GM20431 (cell line): ENCODE results near the gene E2F8.

ENCODE experiments used
- in situ Hi-C: fragments of 300-500 bp; cut with MseI, MboI; formaldehyde crosslinking; loops from one replicate; pipeline ENCODE4 v1.15.0; 2020; ENCODE audit warnings: low sequenced_read_pairs; ENCODE audit not compliant: unreplicated experiment

E2F8 gene

DNA sequence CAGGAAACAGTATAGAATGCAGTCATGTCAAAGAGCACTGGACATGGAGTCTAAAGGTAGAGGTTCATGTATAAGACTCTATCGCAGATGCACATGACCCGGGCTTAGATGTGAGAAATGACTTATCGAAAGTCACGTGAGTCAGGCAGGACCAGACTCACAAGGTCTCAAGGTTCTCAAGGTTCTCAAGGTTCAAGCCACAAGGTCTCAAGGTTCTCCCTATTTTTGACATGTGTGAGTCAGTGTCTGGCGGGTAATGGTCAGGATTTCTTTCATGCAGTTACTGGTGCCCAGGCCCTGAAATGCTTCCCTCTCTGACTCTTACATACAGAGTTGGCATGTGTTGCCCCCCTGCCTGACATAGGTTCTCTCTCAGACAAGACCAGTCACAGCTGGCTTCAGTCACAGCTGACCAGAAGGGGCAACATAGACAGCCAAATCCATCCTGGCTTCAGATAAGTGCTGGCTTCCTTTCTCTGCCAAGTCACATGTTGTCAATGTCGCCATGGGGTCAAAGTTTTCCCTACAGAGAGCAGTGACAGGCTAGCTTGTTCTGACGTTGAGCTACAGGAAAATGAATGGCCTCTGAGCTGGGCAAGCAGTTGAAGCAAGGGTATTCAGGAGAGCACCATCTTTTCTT is 49.1 kb downstream of the E2F8 start:
- in situ Hi-C loops = no loop called here

DNA sequence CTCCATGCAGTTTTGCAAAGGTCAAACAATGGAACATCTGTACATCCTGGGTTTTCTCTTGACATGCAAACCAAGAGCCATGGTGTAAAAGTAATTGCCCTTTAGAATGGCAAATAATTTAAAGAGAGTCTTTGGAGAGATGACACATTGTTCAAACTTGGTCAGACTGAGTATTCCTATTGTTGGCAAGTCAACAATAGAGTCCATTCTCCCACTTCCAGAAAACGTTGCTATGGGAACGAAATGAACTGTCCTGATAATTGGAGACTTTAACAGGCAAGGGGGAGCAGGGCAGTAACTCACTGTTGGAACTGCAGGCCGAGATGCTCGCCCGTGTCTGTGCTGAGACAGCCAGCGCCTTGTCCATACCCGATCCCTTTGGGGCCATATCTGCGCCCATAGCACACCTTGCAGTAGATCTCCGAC is 52.9 kb downstream of the E2F8 start:
- in situ Hi-C loops = no loop called here

DNA sequence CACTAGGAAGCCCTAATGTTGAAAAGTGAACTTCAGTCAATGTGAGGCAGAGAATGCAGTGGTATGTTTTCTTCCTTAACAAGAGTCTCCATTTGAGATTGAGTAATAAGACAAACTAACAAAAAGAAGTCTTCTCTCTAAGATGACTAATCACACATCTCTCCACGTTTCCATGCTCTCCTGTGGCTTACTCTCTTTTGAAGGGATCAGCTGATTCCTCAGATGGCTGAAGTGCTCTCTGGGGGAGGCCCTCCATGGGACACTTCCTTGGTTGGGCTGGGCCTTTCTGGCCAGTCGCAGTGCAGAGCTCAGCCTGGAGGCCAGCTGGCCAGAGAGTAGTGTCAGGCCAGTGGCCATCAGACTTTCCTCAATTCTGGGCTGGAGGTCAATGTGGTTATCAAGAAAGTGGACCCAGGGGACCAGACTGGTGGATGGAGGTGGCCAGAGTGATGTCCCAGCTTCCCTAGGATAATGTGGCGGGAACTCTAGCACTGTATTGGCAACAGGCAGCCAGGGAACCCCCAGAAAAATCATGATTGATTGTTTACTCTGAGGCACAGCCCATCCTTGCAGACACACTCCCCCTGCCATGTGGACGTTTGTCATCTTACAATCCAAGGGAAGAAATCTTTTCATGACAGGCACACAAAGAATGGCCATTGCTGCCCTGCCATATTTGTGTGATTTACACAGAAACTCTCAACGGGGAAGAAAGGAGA is 53.5 kb downstream of the E2F8 start:
- in situ Hi-C loops = no loop called here

DNA sequence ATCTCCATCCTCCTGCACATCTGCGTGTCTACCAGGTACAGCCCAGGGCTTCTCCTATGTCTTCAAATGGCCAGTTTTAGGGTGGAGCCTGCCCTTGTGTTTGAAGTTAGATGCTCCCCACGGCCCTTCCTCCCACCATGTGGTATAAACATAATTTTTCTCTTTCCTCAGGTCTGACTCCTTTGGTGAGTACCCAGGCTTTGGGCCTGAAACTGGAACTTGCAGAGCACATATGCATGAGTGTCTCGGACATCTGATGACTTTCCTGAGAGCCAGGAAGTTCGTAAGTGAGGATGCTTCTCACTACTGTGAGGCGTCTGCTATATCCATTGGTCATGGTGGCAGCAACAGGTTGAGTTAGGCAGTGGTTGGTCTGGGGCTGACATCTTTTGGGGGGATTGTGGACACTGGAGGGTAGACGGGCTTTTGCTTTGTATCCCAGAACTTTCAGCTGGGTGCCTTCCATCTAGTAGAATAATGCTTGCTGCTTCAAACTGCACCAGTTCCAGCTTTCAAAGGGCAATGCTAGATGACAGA is 55.2 kb downstream of the E2F8 start:
- in situ Hi-C loops = no loop called here

DNA sequence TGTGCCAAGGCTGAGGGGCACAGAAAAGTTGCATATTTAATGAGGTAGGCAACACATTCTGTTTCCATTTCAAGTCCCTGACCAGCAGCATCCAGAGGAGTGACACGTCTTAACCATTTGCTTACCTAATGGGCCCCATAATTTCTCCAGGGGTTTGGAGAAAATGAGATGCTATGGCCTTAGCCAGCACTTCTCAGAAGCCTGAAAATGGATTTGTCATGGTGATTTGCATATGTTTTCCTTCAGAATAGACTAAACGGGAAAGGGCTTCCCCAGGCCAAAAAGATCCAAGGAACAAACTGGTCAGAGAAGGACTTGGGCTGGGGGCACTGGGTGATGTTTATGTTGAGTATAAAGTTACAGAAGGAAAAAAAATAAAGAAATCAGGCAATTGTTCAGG is 55.7 kb downstream of the E2F8 start:
- in situ Hi-C loops = no loop called here

DNA sequence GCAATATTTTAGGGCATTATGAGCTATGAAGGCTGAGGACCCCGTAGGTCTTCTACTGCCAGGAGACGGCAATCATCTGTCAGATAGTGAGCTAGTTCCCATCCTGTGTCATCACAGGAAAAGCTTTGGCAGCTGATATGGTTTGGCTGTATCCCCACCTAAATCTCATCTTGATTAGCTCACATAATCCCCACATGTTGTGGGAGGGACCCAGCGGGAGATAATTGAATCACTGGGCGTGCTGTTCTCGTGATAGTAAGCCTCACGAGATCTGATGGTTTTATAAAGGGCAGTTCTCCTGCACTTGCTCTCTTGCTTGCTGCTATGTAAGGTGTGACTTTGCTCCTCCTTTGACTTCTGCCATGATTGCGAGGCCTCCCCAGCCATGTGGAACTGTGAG is 57.1 kb downstream of the E2F8 start:
- in situ Hi-C loops = no loop called here

DNA sequence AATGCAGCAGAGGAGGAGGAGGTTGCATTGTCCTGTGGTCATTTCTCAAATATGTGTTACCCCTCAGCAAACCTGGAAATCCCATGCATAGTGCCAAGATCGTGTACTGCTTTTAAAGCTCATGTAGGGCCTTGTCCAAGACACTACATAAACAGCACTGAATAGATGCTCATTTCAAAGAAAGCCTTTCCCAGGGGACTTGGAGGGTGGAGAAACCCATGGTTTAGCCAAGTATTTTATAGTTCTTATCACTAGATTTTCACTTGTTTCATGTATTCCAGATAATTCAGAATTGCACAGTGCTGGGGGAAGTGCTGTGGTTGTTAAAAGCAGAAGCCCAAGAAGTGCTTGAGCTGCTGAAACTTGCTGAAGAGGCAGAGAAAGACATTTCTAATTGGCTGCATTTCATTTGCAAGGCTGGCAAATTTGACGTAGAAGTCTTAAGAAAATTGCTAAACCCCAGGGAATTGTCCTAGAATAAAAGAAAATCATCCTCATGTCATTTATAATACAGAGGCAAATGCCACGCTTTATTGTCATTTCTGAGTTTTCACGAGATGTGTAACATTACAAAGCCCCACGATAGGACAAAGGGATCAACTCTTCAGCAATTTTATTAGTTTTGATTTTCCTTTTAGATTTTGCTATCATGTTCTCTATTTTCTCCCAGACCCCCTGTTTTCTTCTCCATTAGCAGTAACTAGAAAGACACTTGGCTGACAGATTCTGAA is 59.0 kb downstream of the E2F8 start:
- in situ Hi-C loops = no loop called here

DNA sequence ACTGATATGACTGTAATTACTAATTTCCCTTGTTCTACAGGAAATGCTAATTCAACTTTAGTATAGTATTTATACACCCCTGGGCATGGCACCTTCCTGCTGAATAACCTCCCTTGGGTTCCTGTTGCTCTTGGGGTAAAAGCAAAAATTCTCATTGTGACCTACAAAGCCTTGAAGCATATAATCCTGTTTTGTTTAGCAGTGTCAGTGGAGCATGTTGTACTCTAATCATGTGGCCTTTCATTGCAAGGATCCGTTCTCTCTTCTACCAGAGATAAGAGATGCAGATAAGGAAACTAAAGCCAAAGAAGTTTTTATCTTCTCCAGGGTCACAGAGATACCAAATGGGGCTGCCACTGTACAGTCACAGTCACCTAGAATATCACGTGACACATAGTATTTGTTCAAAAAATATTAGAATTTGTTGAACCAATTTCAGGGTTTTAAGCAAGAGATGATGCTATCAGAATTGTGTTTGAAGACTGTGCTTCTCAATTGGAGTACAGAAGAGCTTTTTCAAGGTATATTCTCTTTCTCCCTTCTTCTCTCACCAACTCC is 64.0 kb downstream of the E2F8 start:
- in situ Hi-C loops = no loop called here
